SK-N-SH (cell line): ENCODE measurements around the gene CSTF2T. TPM values are rescaled to one million over a fixed set of nuclear protein-coding genes. Genes with fewer than 3 reads are reported as not detected.

Experiments
- CTCF ChIA-PET: fragments of 300-600, 350-600 bp; formaldehyde crosslinking; extraction: SDS; loops from one replicate; lab custom pipeline; 2021; lab: Yijun Ruan, JAX
- POLR2A ChIA-PET: fragments of 350-600 bp; sonication (Branson Sonifier 250); formaldehyde crosslinking; extraction: SDS; loops from one replicate; lab custom pipeline; 2020; ENCODE audit warnings: antibody characterized with exemption, inconsistent platforms; lab: Yijun Ruan, JAX
- DNase-seq: peaks from one replicate; pipeline ENCODE4 v3.0.0; 2012
- H2AFZ ChIP-seq: fragments of 200-600 bp; sonication (generic); 2 replicates; pipeline ENCODE4 v1.8.1; 2016; ENCODE audit warnings: antibody characterized with exemption, mild to moderate bottlenecking, low read depth
- H3F3A ChIP-seq: fragments of 200-600 bp; sonication (generic); replicated peaks from 2 replicates; pipeline ENCODE3; 2016; ENCODE audit warnings: antibody characterized with exemption, mild to moderate bottlenecking; ENCODE audit not compliant: insufficient read depth
- H3K27ac ChIP-seq, 2 experiments: fragments of 200-500 bp in 1 of 2; fragments of 200-600 bp in 1 of 2; sonication (Bioruptor generic) in 1 of 2; sonication (generic), shearing (Covaris generic) in 1 of 2; 2 replicates each; pipeline versions ENCODE4 v1.5.1 to v1.6.1; 2014 to 2016; ENCODE audit warnings: low read depth in 2 of 2, inconsistent platforms in 1 of 2, low read length in 1 of 2, mild to moderate bottlenecking in 1 of 2, mixed read lengths in 1 of 2
- H3K27me3 ChIP-seq: fragments of 200-600 bp; sonication (generic), shearing (Covaris generic); 2 replicates; pipeline ENCODE4 v1.6.1; 2016; ENCODE audit warnings: mixed run types; ENCODE audit not compliant: insufficient read depth
- H3K36me3 ChIP-seq, 2 experiments: fragments of 200-500 bp in 1 of 2; fragments of 200-600 bp in 1 of 2; sonication (Bioruptor generic) in 1 of 2; sonication (generic) in 1 of 2; replicated peaks in 1 of 2; 2 replicates each; pipeline versions ENCODE3 to v1.5.1; 2014 to 2016; ENCODE audit warnings: low read length in 1 of 2, mild to moderate bottlenecking in 1 of 2; ENCODE audit not compliant: insufficient read depth in 2 of 2, control insufficient read depth in 1 of 2
- H3K4me1 ChIP-seq, 2 experiments: fragments of 200-500 bp in 1 of 2; fragments of 200-600 bp in 1 of 2; sonication (Bioruptor generic) in 1 of 2; sonication (generic), shearing (Covaris generic) in 1 of 2; 2 replicates each; pipeline versions ENCODE4 v1.5.1 to v1.6.1; 2014 to 2016; ENCODE audit warnings: low read depth in 1 of 2, low read length in 1 of 2, mixed run types in 1 of 2; ENCODE audit not compliant: insufficient read depth in 2 of 2, control insufficient read depth in 1 of 2
- H3K4me2 ChIP-seq: fragments of 200-600 bp; sonication (generic), shearing (Covaris generic); 2 replicates; pipeline ENCODE4 v1.6.1; 2017; ENCODE audit warnings: mixed run types
- H3K4me3 ChIP-seq, 2 experiments: fragments of 200-500 bp in 1 of 2; fragments of 200-600 bp in 1 of 2; sonication (Bioruptor generic) in 1 of 2; sonication (generic), shearing (Covaris generic) in 1 of 2; 2 replicates each; pipeline versions ENCODE4 v1.5.1 to v1.8.1; 2014 to 2016; ENCODE audit warnings: low read depth in 2 of 2, inconsistent platforms in 1 of 2, low read length in 1 of 2, mild to moderate bottlenecking in 1 of 2, mixed read lengths in 1 of 2, moderate library complexity in 1 of 2
- H3K79me2 ChIP-seq: fragments of 200-600 bp; sonication (generic); 2 replicates; pipeline ENCODE4 v1.8.1; 2017; ENCODE audit warnings: mild to moderate bottlenecking; ENCODE audit not compliant: insufficient read depth
- H3K9ac ChIP-seq: fragments of 200-600 bp; sonication (generic); 2 replicates; pipeline ENCODE4 v1.6.1; 2017; ENCODE audit warnings: mixed run types
- H3K9me2 ChIP-seq: fragments of 200-600 bp; sonication (generic); 2 replicates; pipeline ENCODE4 v1.6.1; 2017; ENCODE audit warnings: mixed run types
- H3K9me3 ChIP-seq: fragments of 200-600 bp; sonication (generic); 2 replicates; pipeline ENCODE4 v1.6.1; 2017; ENCODE audit warnings: mixed run types, mild to moderate bottlenecking, moderate library complexity
- H4K20me1 ChIP-seq: fragments of 200-600 bp; sonication (generic); 2 replicates; pipeline ENCODE4 v1.6.1; 2017; ENCODE audit warnings: mild to moderate bottlenecking, mixed run types; ENCODE audit not compliant: insufficient read depth
- CTCF ChIP-seq: fragments of 200-600 bp; sonication (generic); IDR thresholded peaks from 2 replicates; pipeline ENCODE4 v1.6.1; 2017; ENCODE audit warnings: antibody characterized with exemption, mild to moderate bottlenecking, moderate library complexity
- FOSL2 ChIP-seq: IDR thresholded peaks from 2 replicates; pipeline ENCODE4 v1.4.0; 2012; ENCODE audit warnings: low read depth, mild to moderate bottlenecking, moderate library complexity, borderline replicate concordance
- FOXM1 ChIP-seq: IDR thresholded peaks from 2 replicates; pipeline ENCODE4 v1.4.0; 2012; ENCODE audit warnings: low read depth, mild to moderate bottlenecking
- GATA2 ChIP-seq: sonication (generic); formaldehyde crosslinking; IDR thresholded peaks from 2 replicates; pipeline ENCODE4 v1.5.0; 2020; ENCODE audit warnings: mild to moderate bottlenecking, missing genetic modification reagents
- MAX ChIP-seq: IDR thresholded peaks from 2 replicates; pipeline ENCODE4 v1.4.0; 2012; ENCODE audit warnings: low read depth
- MXI1 ChIP-seq: IDR thresholded peaks from 2 replicates; pipeline ENCODE4 v1.6.1; 2012; ENCODE audit warnings: mild to moderate bottlenecking, low read depth, low read length, improper control_type of control experiment
- NFIC ChIP-seq: IDR thresholded peaks from 2 replicates; pipeline ENCODE4 v1.4.0; 2012; ENCODE audit warnings: borderline replicate concordance
- POLR2AphosphoS5 ChIP-seq: IDR thresholded peaks from 2 replicates; pipeline ENCODE4 v1.6.1; 2012; ENCODE audit warnings: low read depth, low read length
- REST ChIP-seq: IDR thresholded peaks from 2 replicates; pipeline ENCODE4 v1.6.1; 2012; ENCODE audit warnings: mild to moderate bottlenecking, low read depth, low read length, moderate library complexity
- RFX5 ChIP-seq: IDR thresholded peaks from 2 replicates; pipeline ENCODE4 v1.6.1; 2012; ENCODE audit warnings: mild to moderate bottlenecking, improper control_type of control experiment, low read length
- RXRA ChIP-seq: IDR thresholded peaks from 2 replicates; pipeline ENCODE4 v1.4.0; 2012; ENCODE audit warnings: low read depth, mild to moderate bottlenecking, borderline replicate concordance
- SIN3A ChIP-seq: IDR thresholded peaks from 2 replicates; pipeline ENCODE4 v1.6.1; 2012; ENCODE audit warnings: low read depth, mild to moderate bottlenecking, low read length, moderate library complexity, borderline replicate concordance
- SMC3 ChIP-seq: IDR thresholded peaks from 2 replicates; pipeline ENCODE4 v1.6.1; 2012; ENCODE audit warnings: low read depth, low read length, improper control_type of control experiment
- TAF1 ChIP-seq: IDR thresholded peaks from 2 replicates; pipeline ENCODE4 v1.6.1; 2012; ENCODE audit warnings: low read depth, mild to moderate bottlenecking, low read length, moderate library complexity, borderline replicate concordance
- TCF12 ChIP-seq: IDR thresholded peaks from 2 replicates; pipeline ENCODE4 v1.4.0; 2012
- TEAD4 ChIP-seq: IDR thresholded peaks from 2 replicates; pipeline ENCODE4 v1.4.0; 2012; ENCODE audit warnings: mild to moderate bottlenecking, borderline replicate concordance; ENCODE audit not compliant: insufficient read depth
- USF1 ChIP-seq: IDR thresholded peaks from 2 replicates; pipeline ENCODE4 v1.4.0; 2012; ENCODE audit warnings: low read depth, borderline replicate concordance
- USF2 ChIP-seq: fragments of 150-350 bp; IDR thresholded peaks from 2 replicates; pipeline ENCODE4 v1.6.1; 2017; ENCODE audit warnings: antibody characterized with exemption, low read length, low read depth, borderline replicate concordance
- YY1 ChIP-seq: IDR thresholded peaks from 2 replicates; pipeline ENCODE4 v1.4.0; 2012; ENCODE audit warnings: low read depth, mild to moderate bottlenecking
- WGBS: methylation state at CpG from one replicate; pipeline ENCODE4 v1.1.6; 2017; ENCODE audit warnings: low lambda C conversion rate; 5-methylcytosine and 5-hydroxymethylcytosine counted together
- polyA plus RNA-seq, 3 experiments: library from polyadenylated mRNA; depleted of rRNA; stranded (reverse); fragments of >200 nt; gene quantifications; 2 replicates each; pipeline ENCODE4 v1.2.3, GENCODE V29; 2012

The CSTF2T gene
- polyA plus RNA-seq, 1 of the 3 experiments (the other 2 are of a cell fraction), result 4.3 TPM

- CTCF ChIA-PET, result interaction anchor here (1.3 kb wide), 1 partner anchor 635 kb away, joined by 4 read pairs; no protein-coding TSS in a partner anchor
- POLR2A ChIA-PET, result no interaction called here
Measured at GRCh38 chr10:51698473-51699063, 827 bp downstream of the CSTF2T start.

More at GRCh38 chr10:51698473-51699063, 827 bp downstream of the CSTF2T start:
- peak overlapping the region; percentile 73 for H3K9ac ChIP-seq
- H3F3A ChIP-seq, result peaks cover 5% of the 10 kb centered on the region
- no peak for DNase-seq
- no peak for TF ChIP-seq MXI1
- TF ChIP-seq GATA2 (CRISPR knock-in tag), result no peak
- TF ChIP-seq SIN3A, result no peak
- no peak for TF ChIP-seq MAX
- TF ChIP-seq SMC3, result no peak
- TF ChIP-seq POLR2AphosphoS5, result no peak
- TF ChIP-seq TEAD4, result no peak
- no peak for TF ChIP-seq FOSL2
- TF ChIP-seq USF2, result no peak
- TF ChIP-seq TCF12, result no peak
- TF ChIP-seq YY1, result no peak
- no peak for TF ChIP-seq USF1
- no peak for TF ChIP-seq RFX5
- TF ChIP-seq CTCF, result no peak
- TF ChIP-seq FOXM1, result no peak
- no peak for TF ChIP-seq RXRA
- TF ChIP-seq NFIC, result no peak
- no peak for TF ChIP-seq REST
- TF ChIP-seq TAF1, result no peak
- peak overlapping the region; percentile 86 to 99; a peak in 2 of 4 replicates for H3K27ac ChIP-seq
- peak overlapping the region; percentile 86 for H3K4me2 ChIP-seq
- WGBS, result 100% methylated on average over 1 of the region's 8 CpGs
- peaks cover 37% of the 10 kb centered on the region for H3K79me2 ChIP-seq
- peaks cover 4% of the 10 kb centered on the region for H4K20me1 ChIP-seq
- peaks cover 0 to 26% of the 10 kb centered on the region in 2 experiments; a peak in 3 of 4 replicates for H3K4me1 ChIP-seq
- H3K9me2 ChIP-seq, result no peaks in the 10 kb centered on the region
- no peaks in the 10 kb centered on the region for H3K9me3 ChIP-seq
- H3K4me3 ChIP-seq, result peak overlapping the region; percentile 79 to 99
- H3K36me3 ChIP-seq, result peaks cover 25 to 32% of the 10 kb centered on the region in 2 experiments
- no peaks in the 10 kb centered on the region for H3K27me3 ChIP-seq
- H2AFZ ChIP-seq, result peak overlapping the region; percentile 89
